Gastroesophageal sphincter (tissue), 4 donors: Measurements from ENCODE around the gene PRDM16. TPM values are rescaled to one million over a fixed set of nuclear protein-coding genes. Genes with fewer than 3 reads are reported as not detected.

ENCODE experiments used
- ATAC-seq: fragments of 150-250 bp; one replicate; pipeline ENCODE4 v1.9.1; 2016; ENCODE audit warnings: mild to moderate bottlenecking, moderate library complexity
- H3K27ac ChIP-seq, 4 donors: fragments of 200-600 bp; sonication (generic) in 3 of 4; 1 replicate in 3 of 4; 2 replicates in 1 of 4; pipeline ENCODE4 v1.5.1; 2016 to 2019
- H3K27me3 ChIP-seq: fragments of 200-600 bp; sonication (generic); one replicate; pipeline ENCODE4 v1.5.1; 2019
- H3K36me3 ChIP-seq, 2 donors: fragments of 200-600 bp; sonication (generic); one replicate each; pipeline ENCODE4 v1.5.1; 2019; ENCODE audit warnings: control low read depth in 1 of 2
- H3K4me1 ChIP-seq, 3 donors: fragments of 200-600 bp; sonication (generic); 1 replicate in 2 of 3; 2 replicates in 1 of 3; pipeline ENCODE4 v1.5.1; 2016 to 2019; ENCODE audit warnings: control low read depth in 2 of 3
- H3K4me3 ChIP-seq, 2 donors: fragments of 200-600 bp; sonication (generic); one replicate each; pipeline ENCODE4 v1.5.1; 2019; ENCODE audit warnings: mild to moderate bottlenecking in 1 of 2, moderate library complexity in 1 of 2
- H3K9me3 ChIP-seq, 3 donors: fragments of 200-600 bp; sonication (generic); one replicate each; pipeline ENCODE4 v1.5.1; 2017 to 2019; ENCODE audit warnings: control low read depth in 2 of 3
- CTCF ChIP-seq, 4 experiments: fragments of 200-600 bp in 2 of 4; fragments of 450-650 bp in 2 of 4; sonication (generic) in 1 of 4; IDR thresholded peaks; one replicate each; pipeline ENCODE4 v1.5.1; 2017 to 2019; ENCODE audit warnings: antibody characterized with exemption in 4 of 4, mild to moderate bottlenecking in 2 of 4, moderate library complexity in 2 of 4
- EP300 ChIP-seq: sonication (generic); formaldehyde crosslinking; IDR thresholded peaks from one replicate; pipeline ENCODE4 v1.6.1; 2017; ENCODE audit warnings: antibody characterized with exemption, mild to moderate bottlenecking
- POLR2A ChIP-seq, 2 donors: fragments of 450-650 bp; IDR thresholded peaks; one replicate each; pipeline ENCODE4 v1.6.1; 2017; ENCODE audit warnings: antibody characterized with exemption in 2 of 2, mild to moderate bottlenecking in 2 of 2, moderate library complexity in 1 of 2
- POLR2AphosphoS5 ChIP-seq: sonication (generic); formaldehyde crosslinking; IDR thresholded peaks from one replicate; pipeline ENCODE4 v1.6.1; 2017; ENCODE audit warnings: antibody characterized with exemption
- WGBS, 2 donors: methylation state at CpG; one replicate each; pipeline ENCODE4 v1.1.5; 2018; ENCODE audit warnings: low coverage in 1 of 2; 5-methylcytosine and 5-hydroxymethylcytosine counted together
- total RNA-seq, 4 donors: library from RNA; depleted of rRNA; stranded (reverse); fragments of >200 nt; gene quantifications; one replicate each; pipeline ENCODE4 v1.1.0, GENCODE V29; 2016

PRDM16 gene
- total RNA-seq, 4 donors from 2014 or later = 1.1 to 3.4 (median 1.6) TPM

GRCh38 chr1:3139451-3139852 lies 70.4 kb downstream of the PRDM16 start:
- Histone ChIP-seq H3K4me1 (peaks cover 0 to 17% (median 4%) of the 10 kb centered on the region in 3 donors), H3K27me3 (peaks cover 100% of the 10 kb centered on the region)

GRCh38 chr1:3139871-3140361 lies 70.9 kb downstream of the PRDM16 start:
- 12 to 23% methylated on average over 7 to 23 of the region's 26 CpGs for WGBS, 2 donors
- TF ChIP-seq EP300 (no peak), POLR2AphosphoS5 (no peak), POLR2A (IDR thresholded peaks at IDR 0.05) (no peak), CTCF (IDR thresholded peaks at IDR 0.05) (no peak)
- peak overlapping the region in 1 of 2 donors; percentile 31 for H3K4me3 ChIP-seq
- H3K4me1 ChIP-seq = peaks cover 0 to 17% (median 4%) of the 10 kb centered on the region in 3 donors
- no peaks in the 10 kb centered on the region for H3K36me3 ChIP-seq
- no peak for ATAC-seq
- peaks cover 100% of the 10 kb centered on the region for H3K27me3 ChIP-seq
- H3K27ac ChIP-seq = no peak overlapping the region
- H3K9me3 ChIP-seq = no peaks in the 10 kb centered on the region

More at GRCh38 chr1:3139451-3139852, 70.4 kb downstream of the PRDM16 start:
- 42 to 57% methylated on average over 1 to 7 of the region's 16 CpGs for WGBS, 2 donors
- no peaks in the 10 kb centered on the region for H3K9me3 ChIP-seq
- H3K27ac ChIP-seq = no peak overlapping the region
- TF ChIP-seq CTCF (IDR thresholded peaks at IDR 0.05) = no peak
- TF ChIP-seq EP300 = no peak
- peak overlapping the region in 1 of 2 donors; percentile 31 for H3K4me3 ChIP-seq
- no peaks in the 10 kb centered on the region for H3K36me3 ChIP-seq
- ATAC-seq = no peak

- H3K27me3 ChIP-seq = peaks cover 100% of the 10 kb centered on the region
- no peaks in the 10 kb centered on the region for H3K9me3 ChIP-seq
- H3K27ac ChIP-seq = no peak overlapping the region
- H3K4me1 ChIP-seq = peaks cover 0 to 21% (median 4%) of the 10 kb centered on the region in 3 donors
- no peaks in the 10 kb centered on the region for H3K36me3 ChIP-seq
- no peak for ATAC-seq
- H3K4me3 ChIP-seq = peak overlapping the region in 1 of 2 donors; percentile 31
- no peak for TF ChIP-seq EP300
- TF ChIP-seq POLR2A (IDR thresholded peaks at IDR 0.05) = no peak
- no peak for TF ChIP-seq CTCF (IDR thresholded peaks at IDR 0.05)
- no peak for TF ChIP-seq POLR2AphosphoS5
- 10% methylated on average over 4 of the region's 19 CpGs; no CpG with 5 or more reads in 1 of the 2 donors for WGBS, 2 donors
Measured at GRCh38 chr1:3140437-3140836, 71.4 kb downstream of the PRDM16 start.

- 88 to 94% methylated on average over 9 to 12 of the region's 13 CpGs for WGBS, 2 donors
Measured at GRCh38 chr1:3141129-3141528, 72.1 kb downstream of the PRDM16 start.

More at GRCh38 chr1:3141129-3141528, 72.1 kb downstream of the PRDM16 start:
- H3K36me3 ChIP-seq = no peaks in the 10 kb centered on the region
- no peak for ATAC-seq
- TF ChIP-seq CTCF (IDR thresholded peaks at IDR 0.05) (no peak), EP300 (no peak), POLR2A (IDR thresholded peaks at IDR 0.05) (no peak), POLR2AphosphoS5 (no peak)
- peaks cover 99% of the 10 kb centered on the region for H3K27me3 ChIP-seq
- H3K4me3 ChIP-seq = no peak overlapping the region
- H3K27ac ChIP-seq = no peak overlapping the region
- no peaks in the 10 kb centered on the region for H3K9me3 ChIP-seq
- H3K4me1 ChIP-seq = peaks cover 0 to 28% (median 4%) of the 10 kb centered on the region in 3 donors
